ENCODE measurements around the gene TSPAN7.

DNA sequence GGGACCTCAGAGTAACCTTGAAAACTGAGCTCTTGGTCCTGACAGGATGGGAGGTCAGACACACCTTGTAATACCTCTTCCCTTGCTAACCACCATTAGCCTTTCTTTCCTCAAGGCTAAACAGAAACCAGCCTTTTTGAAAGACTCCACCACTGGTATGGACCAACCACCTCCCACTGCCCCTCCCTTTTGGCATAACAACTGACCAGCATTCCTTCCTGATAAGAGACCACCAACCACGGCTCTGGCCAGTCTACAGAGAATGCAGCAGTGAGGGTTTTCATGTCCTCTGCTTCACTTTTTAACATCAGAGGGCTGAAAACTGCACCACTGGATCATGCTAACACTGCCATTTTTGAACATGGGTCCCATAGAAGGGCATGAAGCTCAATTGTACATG is 139.7 kb downstream of the TSPAN7 start:
- TF ChIP-seq CTCF (conservative IDR thresholded peaks at IDR 0.05; ENCODE audit: low read length) (no peak), EZH2phosphoT487 (IDR thresholded peaks at IDR 0.05; ENCODE audit: borderline replicate concordance) (no peak)
